Epithelial cell of proximal tubule (primary cell): ENCODE data around the gene APOOL. TPM values are rescaled to one million over a fixed set of nuclear protein-coding genes. Genes with fewer than 3 reads are reported as not detected.

Experiments used
- DNase-seq: peaks from one replicate; pipeline ENCODE4 v3.0.0-alpha.2; 2011; ENCODE audit warnings: low read depth
- H3K4me3 ChIP-seq: 2 replicates; pipeline ENCODE4 v1.5.1; 2011; ENCODE audit warnings: low read depth, mild to moderate bottlenecking, low read length
- CTCF ChIP-seq: conservative IDR thresholded peaks from 2 replicates; pipeline ENCODE4 v1.5.1; 2012; ENCODE audit warnings: low read depth, mild to moderate bottlenecking, low read length
- total RNA-seq: library from RNA; depleted of rRNA; stranded (reverse); fragments of >200 nt; gene quantifications from 2 replicates; pipeline ENCODE4 v1.2.3, GENCODE V29; 2015

The APOOL gene
- total RNA-seq, 1 donor from 2014 or later, result 6.9 TPM

GRCh38 chrX:85139422-85139821 lies 135.7 kb downstream of the APOOL start:
- TF ChIP-seq CTCF, result no peak
- no peak overlapping the region for H3K4me3 ChIP-seq

GRCh38 chrX:85140964-85141363 lies 137.3 kb downstream of the APOOL start:
- no peak overlapping the region for H3K4me3 ChIP-seq
- TF ChIP-seq CTCF, result no peak
- no peak for DNase-seq

More at GRCh38 chrX:85139422-85139821, 135.7 kb downstream of the APOOL start:
- no peak for DNase-seq

Other genes starting within 250 kb of the APOOL start
- gene SATL1, start 239.9 kb downstream of the APOOL start, total RNA-seq, result 0.07 TPM in 1 of 2 replicates, not detected in the other
- gene ZNF711, start 240.1 kb downstream of the APOOL start, total RNA-seq, result 2.5 and 4.3 TPM in 2 replicates